SU-DHL-6 (cell line): ENCODE measurements around the gene TANGO6.

ENCODE experiments used
- H2AFZ ChIP-seq: fragments of 200-600 bp; sonication (generic); 2 replicates; pipeline ENCODE4 v1.6.1; 2014; ENCODE audit warnings: low read depth, mild to moderate bottlenecking, moderate library complexity, mixed read lengths, antibody characterized with exemption, low read length; ENCODE audit not compliant: severe bottlenecking
- H3F3A ChIP-seq: fragments of 200-600 bp; shearing (Covaris generic); 2 replicates; pipeline ENCODE4 v1.6.0; 2016; ENCODE audit warnings: antibody characterized with exemption, mild to moderate bottlenecking; ENCODE audit not compliant: insufficient read depth
- H3K27ac ChIP-seq: fragments of 200-600 bp; sonication (generic); 2 replicates; pipeline ENCODE4 v1.5.1; 2016; ENCODE audit warnings: low read depth, mild to moderate bottlenecking, low read length, moderate library complexity, mixed read lengths
- H3K27me3 ChIP-seq: fragments of 200-600 bp; sonication (generic), shearing (Covaris generic); 2 replicates; pipeline ENCODE4 v1.6.0; 2014; ENCODE audit warnings: mild to moderate bottlenecking, low read length
- H3K36me3 ChIP-seq: fragments of 200-600 bp; sonication (generic); 2 replicates; pipeline ENCODE4 v1.6.1; 2014; ENCODE audit warnings: mild to moderate bottlenecking, low read length, mixed read lengths
- H3K4me2 ChIP-seq: fragments of 300-600, 200-600 bp; shearing (Covaris generic), sonication (generic); 2 replicates; pipeline ENCODE4 v1.6.0; 2014; ENCODE audit warnings: low read length, low read depth, mild to moderate bottlenecking; ENCODE audit not compliant: poor library complexity, severe bottlenecking
- H3K4me3 ChIP-seq: fragments of 200-600 bp; sonication (generic); 2 replicates; pipeline ENCODE4 v1.5.1; 2014; ENCODE audit warnings: antibody characterized with exemption, low read length, mild to moderate bottlenecking, mixed read lengths; ENCODE audit not compliant: insufficient read depth, poor library complexity, severe bottlenecking
- H3K79me2 ChIP-seq: fragments of 200-600 bp; sonication (generic); 2 replicates; pipeline ENCODE4 v1.6.1; 2014; ENCODE audit warnings: mild to moderate bottlenecking, low read length, moderate library complexity; ENCODE audit not compliant: insufficient read depth
- H3K9ac ChIP-seq: fragments of 200-600 bp; sonication (generic); 2 replicates; pipeline ENCODE4 v1.7.0; 2014; ENCODE audit warnings: mild to moderate bottlenecking, low read length
- H3K9me2 ChIP-seq: fragments of 200-600 bp; sonication (generic); replicated peaks from 2 replicates; pipeline ENCODE4 v1.6.1; 2014; ENCODE audit warnings: low read length; ENCODE audit not compliant: insufficient read depth
- H3K9me3 ChIP-seq: fragments of 200-600 bp; sonication (generic); 2 replicates; pipeline ENCODE4 v1.6.1; 2014; ENCODE audit warnings: low read length, mixed read lengths; ENCODE audit not compliant: insufficient read depth
- H4K20me1 ChIP-seq: fragments of 200-600 bp; sonication (generic); 2 replicates; pipeline ENCODE4 v1.6.1; 2014; ENCODE audit warnings: low read depth, mild to moderate bottlenecking, antibody characterized with exemption, low read length, moderate library complexity, mixed read lengths
- EZH2phosphoT487 ChIP-seq: fragments of 200-600 bp; sonication (generic), shearing (Covaris generic); conservative IDR thresholded peaks from 2 replicates; pipeline ENCODE4 v1.6.1; 2018; ENCODE audit warnings: mild to moderate bottlenecking, antibody characterized with exemption, low read length, moderate library complexity, mixed read lengths
- TF ChIP-seq, protein P1 (sequence below): fragments of 200-600 bp; sonication (generic); IDR thresholded peaks from one replicate; pipeline ENCODE4 v1.5.1; 2017; ENCODE audit warnings: antibody characterized with exemption, mild to moderate bottlenecking, low read length, moderate library complexity; ENCODE audit not compliant: insufficient read depth, poor library complexity, severe bottlenecking

The TANGO6 gene

GRCh38 chr16:69029121-69029520 lies 185.8 kb downstream of the TANGO6 start:
- no peak overlapping the region for H3K9ac ChIP-seq
- H3K27ac ChIP-seq = no peak overlapping the region
- no peaks in the 10 kb centered on the region for H3K79me2 ChIP-seq
- TF ChIP-seq EZH2phosphoT487 = no peak
- TF ChIP-seq, protein P1, sequence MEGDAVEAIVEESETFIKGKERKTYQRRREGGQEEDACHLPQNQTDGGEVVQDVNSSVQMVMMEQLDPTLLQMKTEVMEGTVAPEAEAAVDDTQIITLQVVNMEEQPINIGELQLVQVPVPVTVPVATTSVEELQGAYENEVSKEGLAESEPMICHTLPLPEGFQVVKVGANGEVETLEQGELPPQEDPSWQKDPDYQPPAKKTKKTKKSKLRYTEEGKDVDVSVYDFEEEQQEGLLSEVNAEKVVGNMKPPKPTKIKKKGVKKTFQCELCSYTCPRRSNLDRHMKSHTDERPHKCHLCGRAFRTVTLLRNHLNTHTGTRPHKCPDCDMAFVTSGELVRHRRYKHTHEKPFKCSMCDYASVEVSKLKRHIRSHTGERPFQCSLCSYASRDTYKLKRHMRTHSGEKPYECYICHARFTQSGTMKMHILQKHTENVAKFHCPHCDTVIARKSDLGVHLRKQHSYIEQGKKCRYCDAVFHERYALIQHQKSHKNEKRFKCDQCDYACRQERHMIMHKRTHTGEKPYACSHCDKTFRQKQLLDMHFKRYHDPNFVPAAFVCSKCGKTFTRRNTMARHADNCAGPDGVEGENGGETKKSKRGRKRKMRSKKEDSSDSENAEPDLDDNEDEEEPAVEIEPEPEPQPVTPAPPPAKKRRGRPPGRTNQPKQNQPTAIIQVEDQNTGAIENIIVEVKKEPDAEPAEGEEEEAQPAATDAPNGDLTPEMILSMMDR = no peak
- H3K27me3 ChIP-seq = no peaks in the 10 kb centered on the region
- H4K20me1 ChIP-seq = no peaks in the 10 kb centered on the region
- H3K9me3 ChIP-seq = no peaks in the 10 kb centered on the region
- no peaks in the 10 kb centered on the region for H3K9me2 ChIP-seq
- no peak overlapping the region for H3K4me3 ChIP-seq
- H2AFZ ChIP-seq = no peak overlapping the region
- H3F3A ChIP-seq = no peaks in the 10 kb centered on the region
- H3K4me2 ChIP-seq = no peak overlapping the region
- no peaks in the 10 kb centered on the region for H3K36me3 ChIP-seq

DNA sequence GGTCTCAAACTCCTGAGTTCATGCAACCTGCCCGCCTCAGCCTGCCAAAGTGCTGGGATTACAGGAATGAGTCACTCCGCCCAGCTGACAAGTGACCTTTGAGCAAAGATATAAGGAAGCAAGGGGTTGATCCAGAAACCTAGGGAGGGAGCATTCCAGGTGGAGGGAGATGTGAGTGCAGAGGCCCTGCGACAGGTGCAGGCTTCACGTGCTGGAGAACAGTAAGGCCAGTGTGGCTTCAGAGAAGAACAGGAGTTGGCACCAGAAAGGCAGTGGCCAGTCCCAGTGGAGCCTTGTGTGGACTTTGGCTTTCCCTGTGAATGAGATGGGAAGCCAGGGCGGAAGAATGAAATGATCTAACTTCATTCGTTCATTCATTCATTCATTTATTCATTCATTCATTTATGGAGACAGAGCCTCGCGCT lies 188.6 kb downstream of the TANGO6 start:
- Histone ChIP-seq H3K4me3 (no peak overlapping the region), H3K79me2 (no peaks in the 10 kb centered on the region), H3K9me2 (no peaks in the 10 kb centered on the region), H3K27me3 (no peaks in the 10 kb centered on the region), H4K20me1 (no peaks in the 10 kb centered on the region), H3K9me3 (no peaks in the 10 kb centered on the region), H3K36me3 (no peaks in the 10 kb centered on the region), H3F3A (no peaks in the 10 kb centered on the region), H3K4me2 (no peak overlapping the region), H3K27ac (no peak overlapping the region), H3K9ac (no peak overlapping the region), H2AFZ (no peak overlapping the region)
- no peak for TF ChIP-seq EZH2phosphoT487
- TF ChIP-seq, protein P1 = no peak

DNA sequence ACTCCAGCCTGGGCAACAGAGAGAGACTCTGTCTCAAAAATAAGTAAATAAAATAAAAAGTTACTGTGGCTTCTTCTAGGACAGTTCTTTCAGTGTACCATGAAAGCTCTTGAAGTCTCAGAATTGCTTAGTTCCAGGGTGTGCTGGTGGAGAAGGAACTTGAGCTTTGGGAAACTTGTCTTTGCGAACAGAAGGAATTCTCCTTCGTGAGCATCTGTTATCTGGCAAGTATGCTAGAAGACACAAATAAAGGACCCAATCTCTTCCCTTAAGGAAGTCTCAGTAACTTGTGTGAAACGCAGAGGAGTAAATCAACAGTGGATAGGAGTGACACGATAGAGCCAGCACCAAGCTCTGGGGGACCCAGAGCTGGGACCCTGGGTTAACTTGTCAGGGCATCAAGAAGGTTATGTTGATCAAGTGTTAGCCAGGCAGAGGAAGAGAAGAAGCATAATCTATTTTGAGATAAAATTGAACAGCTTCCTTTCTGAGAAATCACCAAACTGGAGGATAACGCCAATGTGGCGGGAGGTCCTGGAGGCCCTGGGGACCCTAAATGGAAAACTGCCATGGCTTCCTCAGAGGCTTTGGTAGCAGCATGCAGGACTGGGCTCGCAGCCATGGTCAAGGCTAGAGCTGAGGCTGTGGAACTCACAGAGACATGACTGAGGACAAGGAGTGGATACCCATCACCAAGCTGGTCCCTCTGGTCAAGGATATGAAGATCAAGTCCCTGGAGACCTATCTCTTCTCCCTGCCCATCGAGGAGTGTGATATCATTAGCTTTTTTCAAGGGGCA lies 190.0 kb downstream of the TANGO6 start:
- H3K36me3 ChIP-seq = no peaks in the 10 kb centered on the region
- no peak overlapping the region for H3K9ac ChIP-seq
- H3K27me3 ChIP-seq = no peaks in the 10 kb centered on the region
- no peak overlapping the region for H3K4me3 ChIP-seq
- no peak overlapping the region for H2AFZ ChIP-seq
- no peaks in the 10 kb centered on the region for H3K79me2 ChIP-seq
- no peaks in the 10 kb centered on the region for H3K9me3 ChIP-seq
- no peaks in the 10 kb centered on the region for H4K20me1 ChIP-seq
- no peak overlapping the region for H3K4me2 ChIP-seq
- H3K27ac ChIP-seq = no peak overlapping the region
- H3K9me2 ChIP-seq = no peaks in the 10 kb centered on the region
- no peaks in the 10 kb centered on the region for H3F3A ChIP-seq
- TF ChIP-seq EZH2phosphoT487 = no peak
- TF ChIP-seq, protein P1 = no peak
